HepG2 (cell line): ENCODE measurements around the gene MICALL2. TPM values are rescaled to one million over a fixed set of nuclear protein-coding genes. Genes with fewer than 3 reads are reported as not detected.
A peak's percentile ranks its signal among the peaks of the same experiment; 100 is the strongest.

Experiments used
- KDM4B ChIP-seq: sonication (generic); formaldehyde crosslinking; IDR thresholded peaks from 2 replicates; pipeline ENCODE4 v1.4.0; 2020; ENCODE audit warnings: missing genetic modification reagents
- MEF2D ChIP-seq: sonication (generic); formaldehyde crosslinking; IDR thresholded peaks from 2 replicates; pipeline ENCODE4 v1.5.1; 2020; ENCODE audit warnings: mild to moderate bottlenecking, missing genetic modification reagents
- NR2F6 ChIP-seq, 2 experiments: IDR thresholded peaks; 2 replicates each; pipeline ENCODE4 v1.6.1; 2016; ENCODE audit warnings: antibody characterized with exemption in 1 of 2, mild to moderate bottlenecking in 1 of 2
- PHB2 ChIP-seq: fragments of 450-650 bp; IDR thresholded peaks from 2 replicates; pipeline ENCODE4 v1.6.1; 2018; ENCODE audit not compliant: partially characterized antibody
- RXRA ChIP-seq: sonication (generic); formaldehyde crosslinking; IDR thresholded peaks from 2 replicates; pipeline ENCODE4 v1.5.1; 2020; ENCODE audit warnings: missing genetic modification reagents
- SP1 ChIP-seq, 2 experiments: fragments of 450-650 bp in 1 of 2; sonication (generic) in 1 of 2; formaldehyde crosslinking in 1 of 2; IDR thresholded peaks; 2 replicates each; pipeline versions ENCODE4 v1.4.0 to v1.6.1; 2016 to 2020; ENCODE audit warnings: missing genetic modification reagents in 1 of 2
- ZFP37 ChIP-seq: sonication (generic); formaldehyde crosslinking; IDR thresholded peaks from 2 replicates; pipeline ENCODE4 v1.4.0; 2020; ENCODE audit warnings: missing genetic modification reagents, borderline replicate concordance
- ZNF207 ChIP-seq: fragments of 450-650 bp; IDR thresholded peaks from 2 replicates; pipeline ENCODE4 v1.6.1; 2016; ENCODE audit warnings: antibody characterized with exemption, borderline replicate concordance
- ZNF296 ChIP-seq: sonication (generic); formaldehyde crosslinking; conservative IDR thresholded peaks from 2 replicates; pipeline ENCODE4 v1.5.0; 2020; ENCODE audit warnings: mild to moderate bottlenecking, missing genetic modification reagents
- ZNF496 ChIP-seq: sonication (generic); formaldehyde crosslinking; IDR thresholded peaks from 2 replicates; pipeline ENCODE4 v1.8.1; 2023; ENCODE audit warnings: mild to moderate bottlenecking, moderate library complexity, missing genetic modification reagents; ENCODE audit not compliant: insufficient replicate concordance
- ZNF543 ChIP-seq: sonication (generic); formaldehyde crosslinking; IDR thresholded peaks from 2 replicates; pipeline ENCODE4 v1.4.0; 2020; ENCODE audit warnings: mild to moderate bottlenecking, missing genetic modification reagents
- ZNF557 ChIP-seq: sonication (generic); formaldehyde crosslinking; IDR thresholded peaks from 2 replicates; pipeline ENCODE4 v1.4.0; 2020; ENCODE audit warnings: missing genetic modification reagents
- ZNF567 ChIP-seq: sonication (generic); formaldehyde crosslinking; IDR thresholded peaks from 2 replicates; pipeline ENCODE4 v1.8.1; 2023; ENCODE audit warnings: mild to moderate bottlenecking, missing genetic modification reagents, borderline replicate concordance
- ZSCAN25 ChIP-seq: sonication (generic); formaldehyde crosslinking; IDR thresholded peaks from 2 replicates; pipeline ENCODE4 v1.8.0; 2022; ENCODE audit warnings: mild to moderate bottlenecking, missing genetic modification reagents
- polyA plus RNA-seq, 8 experiments: library from polyadenylated mRNA; depleted of rRNA in 3 of 8; stranded (reverse) in 7 of 8; unstranded in 1 of 8; fragments of >200 nt; fragmentation: Illumina TruSeq in 4 of 8; extraction: Trizol in 4 of 8; gene quantifications; 2 replicates each; pipeline versions ENCODE4 v1.2.1 to v1.2.3, GENCODE V29; 2011 to 2016; ENCODE audit warnings: low read depth in 4 of 8, missing spikeins in 1 of 8, mixed read lengths in 1 of 8; ENCODE audit not compliant: insufficient read depth in 1 of 8
- total RNA-seq, 5 experiments: library from RNA; depleted of rRNA; stranded (reverse); fragments of >200 nt; fragmentation: Illumina TruSeq; extraction: Trizol; gene quantifications; 2 replicates each; pipeline ENCODE4 v1.2.3, GENCODE V29; 2016; ENCODE audit warnings: low read depth in 1 of 5
- TF ChIP-seq, protein P1 (sequence below): sonication (generic); formaldehyde crosslinking; IDR thresholded peaks from 2 replicates; pipeline ENCODE4 v1.5.0; 2020; ENCODE audit warnings: mild to moderate bottlenecking, missing genetic modification reagents
- TF ChIP-seq, protein P2 (sequence below): sonication (generic); formaldehyde crosslinking; IDR thresholded peaks from 2 replicates; pipeline ENCODE4 v1.4.0; 2020; ENCODE audit warnings: missing genetic modification reagents, mild to moderate bottlenecking, borderline replicate concordance
- TF ChIP-seq, protein P3 (sequence below): IDR thresholded peaks from 2 replicates; pipeline ENCODE4 v1.6.1; 2018; ENCODE audit warnings: missing genetic modification reagents
- TF ChIP-seq, protein P4 (sequence below): sonication (generic); formaldehyde crosslinking; IDR thresholded peaks from 2 replicates; pipeline ENCODE4 v1.5.1; 2020; ENCODE audit warnings: missing genetic modification reagents, mild to moderate bottlenecking, borderline replicate concordance
- TF ChIP-seq, protein P5 (sequence below), 2 experiments: sonication (generic) in 1 of 2; formaldehyde crosslinking in 1 of 2; IDR thresholded peaks; 2 replicates each; pipeline versions ENCODE4 v1.5.1 to v1.6.1; 2011 to 2020; ENCODE audit warnings: borderline replicate concordance in 1 of 2, low read depth in 1 of 2, low read length in 1 of 2, mild to moderate bottlenecking in 1 of 2, missing genetic modification reagents in 1 of 2, moderate library complexity in 1 of 2

Gene MICALL2
- total and polyA plus RNA-seq, 2 of the 13 experiments (the other 11 are each of a cell fraction or from before 2014, with no cell fraction given) = 5.8 to 12.4 TPM

DNA sequence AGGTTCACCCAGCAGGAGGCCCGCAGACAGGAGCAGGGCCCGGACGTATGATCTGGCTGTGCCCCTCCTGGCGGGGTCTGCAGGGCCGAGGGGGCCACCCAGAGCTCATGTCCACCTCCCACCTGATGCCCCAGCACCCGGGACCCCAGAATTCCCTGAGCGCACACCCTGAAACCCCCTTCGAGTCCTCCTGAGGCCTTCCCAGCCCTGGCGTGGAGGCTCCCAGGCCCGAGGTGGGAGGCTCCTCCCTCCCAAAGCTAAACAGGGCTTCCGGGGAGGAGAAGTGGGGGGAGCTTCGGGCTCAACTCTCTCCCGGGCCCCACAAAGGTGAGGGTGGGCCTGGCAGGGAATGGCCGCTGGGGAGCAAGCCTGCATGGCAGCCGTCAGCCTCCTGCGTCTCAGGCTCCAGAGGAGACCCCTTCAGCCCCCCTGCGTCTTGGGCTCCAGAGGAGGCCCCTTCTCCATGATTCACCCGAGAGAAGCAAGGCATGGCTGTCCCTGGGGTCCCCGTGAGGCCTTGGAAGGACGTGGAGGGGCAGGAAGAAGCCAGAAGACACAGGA is 30.2 kb downstream of the MICALL2 start (continued):
- TF ChIP-seq, protein P1, sequence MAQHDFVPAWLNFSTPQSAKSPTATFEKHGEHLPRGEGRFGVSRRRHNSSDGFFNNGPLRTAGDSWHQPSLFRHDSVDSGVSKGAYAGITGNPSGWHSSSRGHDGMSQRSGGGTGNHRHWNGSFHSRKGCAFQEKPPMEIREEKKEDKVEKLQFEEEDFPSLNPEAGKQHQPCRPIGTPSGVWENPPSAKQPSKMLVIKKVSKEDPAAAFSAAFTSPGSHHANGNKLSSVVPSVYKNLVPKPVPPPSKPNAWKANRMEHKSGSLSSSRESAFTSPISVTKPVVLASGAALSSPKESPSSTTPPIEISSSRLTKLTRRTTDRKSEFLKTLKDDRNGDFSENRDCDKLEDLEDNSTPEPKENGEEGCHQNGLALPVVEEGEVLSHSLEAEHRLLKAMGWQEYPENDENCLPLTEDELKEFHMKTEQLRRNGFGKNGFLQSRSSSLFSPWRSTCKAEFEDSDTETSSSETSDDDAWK (CRISPR knock-in tag) = no peak
- TF ChIP-seq KDM4B (no peak), ZFP37 (no peak), ZNF557 (no peak), ZSCAN25 (CRISPR knock-in tag) (no peak), RXRA (peak; percentile 49; the same call in 1 of the 2 replicates), MEF2D (CRISPR knock-in tag) (no peak), ZNF496 (CRISPR knock-in tag) (no peak), NR2F6 (IDR thresholded peaks at IDR 0.05) (no peak), NR2F6 (CRISPR knock-in tag; IDR thresholded peaks at IDR 0.05) (no peak), ZNF567 (no peak), PHB2 (no peak), ZNF207 (no peak), ZNF296 (CRISPR knock-in tag) (no peak), SP1 (IDR thresholded peaks at IDR 0.05) (no peak), SP1 (CRISPR knock-in tag; IDR thresholded peaks at IDR 0.05) (no peak), ZNF543 (CRISPR knock-in tag) (no peak)
- TF ChIP-seq, protein P2, sequence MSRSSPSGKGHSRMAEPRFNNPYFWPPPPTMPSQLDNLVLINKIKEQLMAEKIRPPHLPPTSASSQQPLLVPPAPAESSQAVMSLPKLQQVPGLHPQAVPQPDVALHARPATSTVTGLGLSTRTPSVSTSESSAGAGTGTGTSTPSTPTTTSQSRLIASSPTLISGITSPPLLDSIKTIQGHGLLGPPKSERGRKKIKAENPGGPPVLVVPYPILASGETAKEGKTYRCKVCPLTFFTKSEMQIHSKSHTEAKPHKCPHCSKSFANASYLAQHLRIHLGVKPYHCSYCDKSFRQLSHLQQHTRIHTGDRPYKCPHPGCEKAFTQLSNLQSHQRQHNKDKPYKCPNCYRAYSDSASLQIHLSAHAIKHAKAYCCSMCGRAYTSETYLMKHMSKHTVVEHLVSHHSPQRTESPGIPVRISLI (CRISPR knock-in tag) = no peak
- TF ChIP-seq, protein P3, sequence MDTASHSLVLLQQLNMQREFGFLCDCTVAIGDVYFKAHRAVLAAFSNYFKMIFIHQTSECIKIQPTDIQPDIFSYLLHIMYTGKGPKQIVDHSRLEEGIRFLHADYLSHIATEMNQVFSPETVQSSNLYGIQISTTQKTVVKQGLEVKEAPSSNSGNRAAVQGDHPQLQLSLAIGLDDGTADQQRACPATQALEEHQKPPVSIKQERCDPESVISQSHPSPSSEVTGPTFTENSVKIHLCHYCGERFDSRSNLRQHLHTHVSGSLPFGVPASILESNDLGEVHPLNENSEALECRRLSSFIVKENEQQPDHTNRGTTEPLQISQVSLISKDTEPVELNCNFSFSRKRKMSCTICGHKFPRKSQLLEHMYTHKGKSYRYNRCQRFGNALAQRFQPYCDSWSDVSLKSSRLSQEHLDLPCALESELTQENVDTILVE (CRISPR knock-in tag) = no peak
- TF ChIP-seq, protein P4, sequence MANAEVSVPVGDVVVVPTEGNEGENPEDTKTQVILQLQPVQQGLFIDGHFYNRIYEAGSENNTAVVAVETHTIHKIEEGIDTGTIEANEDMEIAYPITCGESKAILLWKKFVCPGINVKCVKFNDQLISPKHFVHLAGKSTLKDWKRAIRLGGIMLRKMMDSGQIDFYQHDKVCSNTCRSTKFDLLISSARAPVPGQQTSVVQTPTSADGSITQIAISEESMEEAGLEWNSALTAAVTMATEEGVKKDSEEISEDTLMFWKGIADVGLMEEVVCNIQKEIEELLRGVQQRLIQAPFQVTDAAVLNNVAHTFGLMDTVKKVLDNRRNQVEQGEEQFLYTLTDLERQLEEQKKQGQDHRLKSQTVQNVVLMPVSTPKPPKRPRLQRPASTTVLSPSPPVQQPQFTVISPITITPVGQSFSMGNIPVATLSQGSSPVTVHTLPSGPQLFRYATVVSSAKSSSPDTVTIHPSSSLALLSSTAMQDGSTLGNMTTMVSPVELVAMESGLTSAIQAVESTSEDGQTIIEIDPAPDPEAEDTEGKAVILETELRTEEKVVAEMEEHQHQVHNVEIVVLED = no peak
- TF ChIP-seq, protein P5, sequence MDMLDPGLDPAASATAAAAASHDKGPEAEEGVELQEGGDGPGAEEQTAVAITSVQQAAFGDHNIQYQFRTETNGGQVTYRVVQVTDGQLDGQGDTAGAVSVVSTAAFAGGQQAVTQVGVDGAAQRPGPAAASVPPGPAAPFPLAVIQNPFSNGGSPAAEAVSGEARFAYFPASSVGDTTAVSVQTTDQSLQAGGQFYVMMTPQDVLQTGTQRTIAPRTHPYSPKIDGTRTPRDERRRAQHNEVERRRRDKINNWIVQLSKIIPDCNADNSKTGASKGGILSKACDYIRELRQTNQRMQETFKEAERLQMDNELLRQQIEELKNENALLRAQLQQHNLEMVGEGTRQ (IDR thresholded peaks at IDR 0.05; ENCODE audit: low read depth, low read length) = no peak
- TF ChIP-seq, protein P5 (CRISPR knock-in tag; IDR thresholded peaks at IDR 0.05; ENCODE audit: borderline replicate concordance) = no peak
